Activated CD8-positive, alpha-beta memory T cell treated with anti-CD3 and anti-CD28 coated beads, Interleukin-2, amount 50 U/mL, for 24 hours (primary cell): ENCODE data around the gene C2CD5.

ENCODE experiments used
- DNase-seq: peaks from one replicate; pipeline ENCODE4 v3.0.0-alpha.2; 2020; ENCODE audit errors: extremely low read depth

C2CD5 gene

DNA sequence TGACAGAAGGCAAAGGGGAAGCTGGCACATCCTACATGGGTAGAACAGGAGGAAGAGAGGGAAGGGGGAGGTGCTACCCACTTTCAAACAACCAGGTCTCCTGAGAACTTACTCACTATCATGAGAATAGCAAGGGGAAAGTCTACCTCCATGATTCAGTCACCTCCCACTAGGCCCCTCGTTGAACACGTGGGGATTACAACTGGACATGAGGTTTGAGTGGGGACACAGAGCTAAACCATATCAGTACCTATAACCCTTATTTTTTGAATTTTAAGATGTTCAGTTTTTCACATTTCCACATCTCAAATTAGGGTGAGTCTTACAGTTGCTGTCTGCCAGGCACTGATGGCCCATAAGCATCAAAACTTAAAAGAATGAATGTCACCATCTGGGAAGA is 129.6 kb downstream of the C2CD5 start:
- no peak for DNase-seq

- no peak for DNase-seq
Observed at GRCh38 chr12:22413592-22413991, 130.8 kb downstream of the C2CD5 start.

DNA sequence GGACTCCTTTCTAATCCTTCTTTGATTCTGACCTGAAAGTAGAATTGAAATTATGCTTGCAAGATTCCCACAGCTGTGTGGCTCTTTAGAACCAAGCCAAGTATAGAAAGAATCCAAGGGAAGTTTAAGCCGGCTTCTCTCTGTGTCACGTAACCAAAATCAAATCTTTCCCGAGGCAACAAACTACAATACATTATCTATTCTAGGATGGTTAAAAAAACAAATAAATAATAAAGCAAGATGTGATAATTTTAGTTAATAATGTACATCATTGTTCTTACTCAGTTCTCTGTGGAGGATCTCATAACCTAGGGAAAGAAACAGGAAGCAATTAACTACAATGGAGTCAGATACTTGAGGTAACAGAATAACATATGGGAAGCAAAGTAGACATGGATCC is 131.8 kb downstream of the C2CD5 start:
- DNase-seq: no peak

DNA sequence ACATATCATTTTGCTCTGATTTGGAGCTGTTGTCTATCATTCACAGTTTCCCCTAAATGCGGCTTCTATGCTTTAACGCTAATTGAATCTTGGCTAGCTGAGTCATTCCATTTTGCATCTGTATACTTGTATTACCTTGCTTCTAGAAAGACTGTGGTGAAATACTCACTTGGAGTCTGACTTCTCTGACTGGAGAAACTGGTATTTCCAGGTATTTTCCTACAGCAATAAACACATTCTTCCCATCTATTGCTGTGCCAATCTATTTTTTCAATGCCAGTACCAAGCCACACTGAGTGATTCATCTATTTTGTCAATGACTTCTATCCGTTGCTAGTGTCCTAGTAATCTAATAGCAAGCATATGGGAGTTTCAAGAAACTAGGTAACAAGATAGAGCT is 133.9 kb downstream of the C2CD5 start:
- DNase-seq: no peak

DNA sequence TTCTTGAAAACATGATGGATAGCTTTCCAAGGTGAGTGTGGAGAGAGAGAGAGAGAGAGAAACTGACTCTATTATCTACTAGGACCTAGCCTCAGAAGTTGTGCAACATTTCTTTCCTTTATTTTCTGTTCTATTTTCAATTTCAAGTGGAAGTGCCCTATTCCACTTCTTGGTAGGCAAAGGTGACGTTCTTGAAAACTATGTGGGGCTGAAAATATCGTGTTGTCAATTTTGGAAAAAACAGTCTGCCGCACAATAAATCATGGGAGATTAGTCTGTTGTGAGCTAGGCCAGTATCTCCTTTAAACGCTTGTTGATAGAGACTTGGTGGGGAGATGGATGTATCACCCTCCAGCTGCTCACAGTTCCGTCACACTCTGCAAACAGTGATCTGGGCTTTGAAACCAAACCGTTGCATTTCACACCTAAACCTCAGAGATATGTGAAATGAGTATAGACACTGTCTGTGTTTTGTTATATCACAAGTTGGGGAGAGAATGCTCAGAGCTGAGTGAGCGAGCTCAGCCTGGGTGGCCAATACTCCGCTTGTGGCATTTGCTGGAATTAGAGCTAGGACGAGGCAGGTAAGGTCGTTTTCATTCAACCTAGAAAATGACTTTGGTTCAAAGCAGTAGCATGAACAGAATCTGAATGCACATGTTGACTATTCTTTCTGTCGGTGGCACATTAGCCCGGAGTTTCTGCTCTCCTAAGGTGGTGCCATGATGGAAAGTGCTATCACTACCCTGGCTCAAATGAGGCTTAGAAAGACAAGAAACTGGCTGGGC is 134.8 kb downstream of the C2CD5 start:
- DNase-seq: no peak

DNA sequence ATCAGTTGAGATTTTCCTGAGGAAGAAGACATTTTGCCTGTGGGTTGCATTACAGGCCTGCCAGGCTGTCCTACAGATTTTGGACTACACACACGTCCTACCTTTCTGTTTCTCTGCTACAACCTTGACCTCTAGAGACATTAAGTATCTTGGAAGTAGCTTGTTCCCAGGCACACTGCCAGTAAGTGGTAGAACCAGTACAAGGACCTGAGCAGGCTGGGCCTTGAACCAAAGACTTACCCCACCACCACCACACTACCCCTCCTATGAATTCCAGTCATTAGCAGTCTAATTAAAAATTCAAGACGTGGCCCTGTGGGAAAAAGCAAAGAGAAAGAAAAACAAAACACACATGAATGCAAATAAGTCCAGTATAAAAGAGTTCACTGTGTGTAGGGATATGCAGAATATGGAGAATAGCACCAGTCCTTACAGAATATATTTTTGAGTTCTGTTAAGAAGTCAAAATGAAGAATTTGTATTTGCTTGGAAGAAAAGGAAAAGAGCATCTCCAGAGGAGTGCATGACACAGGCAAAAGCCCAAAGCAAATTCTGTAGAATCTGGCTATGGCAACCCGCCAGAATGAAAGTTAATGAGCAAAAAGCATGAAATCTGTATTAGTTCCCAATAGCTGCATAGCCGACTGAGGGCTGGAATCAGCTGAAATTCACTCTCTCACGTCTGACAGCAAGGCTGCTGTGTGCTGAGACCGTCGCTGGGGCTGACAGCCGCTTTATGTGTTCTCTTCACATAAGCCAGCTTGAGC is 135.5 kb downstream of the C2CD5 start:
- DNase-seq: no peak

- no peak for DNase-seq
Observed at GRCh38 chr12:22407397-22407796, 136.9 kb downstream of the C2CD5 start.

GRCh38 chr12:22406627-22407026 is 137.7 kb downstream of the C2CD5 start:
- no peak for DNase-seq

DNA sequence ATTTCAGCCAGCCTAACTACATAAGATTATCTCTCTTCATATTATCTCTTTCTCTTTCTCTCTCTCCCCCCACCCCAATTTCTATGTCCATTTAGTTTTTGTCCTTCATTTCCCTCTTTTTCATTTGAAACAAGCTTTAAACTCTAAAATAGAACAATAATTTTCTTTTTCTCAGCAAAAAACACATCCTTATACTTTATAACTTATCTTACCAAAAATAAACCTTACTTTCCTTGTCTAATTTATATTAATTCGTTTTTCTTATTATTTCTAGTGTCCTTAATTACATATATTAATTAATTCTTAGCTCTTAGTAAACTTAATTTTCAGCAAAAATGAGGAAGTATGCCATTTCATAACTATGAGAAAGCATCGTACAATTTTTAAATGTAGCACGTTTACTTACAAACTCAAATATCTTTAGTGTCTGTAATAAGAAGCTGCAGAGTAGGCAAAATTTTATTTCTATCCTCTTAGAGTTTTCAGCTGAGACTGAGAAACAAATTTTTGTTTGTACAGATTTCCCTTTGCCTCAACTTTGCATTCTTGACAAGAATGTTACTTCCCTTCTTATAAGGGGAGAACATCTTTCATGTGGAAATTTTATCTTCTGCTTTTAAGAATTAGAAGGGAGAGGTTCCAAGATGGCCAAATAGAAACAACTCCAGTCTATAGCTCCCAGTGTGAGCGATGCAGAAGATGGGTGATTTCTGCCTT is 144.7 kb downstream of the C2CD5 start:
- no peak for DNase-seq
